ENCODE results near the gene FAM83C. TPM values are rescaled to one million over a fixed set of nuclear protein-coding genes. Genes with fewer than 3 reads are reported as not detected.

Gene FAM83C
- polyA plus RNA-seq, 3 donors, result not detected

- intact Hi-C loops (cut with micrococcal nuclease), result no loop called here
- H3K9me3 ChIP-seq (replicated peaks in 1 of 2; ENCODE audit: control insufficient read depth in 1 of 2, insufficient read depth in 1 of 2, low read length in 2 of 2), result no peaks in the 10 kb centered on the region
Observed at GRCh38 chr20:35252037-35252461, 40.2 kb downstream of the FAM83C start.

DNA sequence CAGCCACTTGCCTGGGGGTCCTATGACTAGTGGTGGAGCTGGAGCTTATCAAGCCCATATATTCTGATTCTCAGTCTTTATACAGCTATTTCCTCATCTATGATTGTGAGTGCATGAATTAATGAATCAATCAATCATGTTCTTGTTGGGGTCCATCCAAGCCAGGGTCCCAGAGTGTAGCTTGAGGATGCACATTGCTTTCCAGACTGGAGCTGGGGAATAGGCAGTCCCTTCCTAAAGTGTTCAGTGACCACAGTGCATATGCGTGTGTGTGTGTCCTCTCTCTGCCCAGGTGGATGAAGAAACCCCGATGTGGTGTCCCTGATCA lies 40.6 kb downstream of the FAM83C start:
- Histone ChIP-seq H3K9me3 (replicated peaks in 1 of 2; ENCODE audit: control insufficient read depth in 1 of 2, insufficient read depth in 1 of 2, low read length in 2 of 2) (no peaks in the 10 kb centered on the region), H3K79me2 (ENCODE audit: insufficient read depth, low read length) (no peaks in the 10 kb centered on the region), H3K4me3 (replicated peaks in 1 of 3; ENCODE audit: low read depth in 2 of 3, low read length in 3 of 3) (no peak overlapping the region), H3K4me2 (replicated peaks; ENCODE audit: extremely low read depth, low read length, poor library complexity, severe bottlenecking) (no peak overlapping the region), H3K9ac (ENCODE audit: insufficient read depth, low read length, poor library complexity, severe bottlenecking) (no peak overlapping the region), H4K20me1 (ENCODE audit: insufficient read depth, low read length) (no peaks in the 10 kb centered on the region), H3K4me1 (ENCODE audit: control insufficient read depth in 1 of 2, insufficient read depth in 2 of 2, low read length in 2 of 2) (no peaks in the 10 kb centered on the region), H3K36me3 (replicated peaks in 1 of 2; ENCODE audit: control insufficient read depth in 1 of 2, insufficient read depth in 2 of 2, low read length in 2 of 2) (peaks cover 2 to 11% of the 10 kb centered on the region in 2 donors), H3K27me3 (ENCODE audit: control insufficient read depth in 2 of 2, insufficient read depth in 2 of 2, low read length in 2 of 2) (no peaks in the 10 kb centered on the region), H2AFZ (ENCODE audit: insufficient read depth, low read depth, low read length, poor library complexity, severe bottlenecking) (no peak overlapping the region), H3K27ac (ENCODE audit: low read depth in 1 of 2, low read length in 2 of 2) (no peak overlapping the region)
- Mint-ChIP-seq H3K4me1 (peaks cover 14% of the 10 kb centered on the region), H3K27ac (no peak overlapping the region), H3K9me3 (no peaks in the 10 kb centered on the region), H3K27me3 (ENCODE audit: low read depth in 3 of 3) (no peaks in the 10 kb centered on the region), H3K36me3 (peaks cover 6 to 14% of the 10 kb centered on the region in 2 donors), H3K4me3 (no peak overlapping the region)
- intact Hi-C loops (cut with micrococcal nuclease), result no loop called here
- TF ChIP-seq, protein P1, sequence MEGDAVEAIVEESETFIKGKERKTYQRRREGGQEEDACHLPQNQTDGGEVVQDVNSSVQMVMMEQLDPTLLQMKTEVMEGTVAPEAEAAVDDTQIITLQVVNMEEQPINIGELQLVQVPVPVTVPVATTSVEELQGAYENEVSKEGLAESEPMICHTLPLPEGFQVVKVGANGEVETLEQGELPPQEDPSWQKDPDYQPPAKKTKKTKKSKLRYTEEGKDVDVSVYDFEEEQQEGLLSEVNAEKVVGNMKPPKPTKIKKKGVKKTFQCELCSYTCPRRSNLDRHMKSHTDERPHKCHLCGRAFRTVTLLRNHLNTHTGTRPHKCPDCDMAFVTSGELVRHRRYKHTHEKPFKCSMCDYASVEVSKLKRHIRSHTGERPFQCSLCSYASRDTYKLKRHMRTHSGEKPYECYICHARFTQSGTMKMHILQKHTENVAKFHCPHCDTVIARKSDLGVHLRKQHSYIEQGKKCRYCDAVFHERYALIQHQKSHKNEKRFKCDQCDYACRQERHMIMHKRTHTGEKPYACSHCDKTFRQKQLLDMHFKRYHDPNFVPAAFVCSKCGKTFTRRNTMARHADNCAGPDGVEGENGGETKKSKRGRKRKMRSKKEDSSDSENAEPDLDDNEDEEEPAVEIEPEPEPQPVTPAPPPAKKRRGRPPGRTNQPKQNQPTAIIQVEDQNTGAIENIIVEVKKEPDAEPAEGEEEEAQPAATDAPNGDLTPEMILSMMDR (IDR thresholded peaks at IDR 0.05), result no peak
- 100% methylated on average over 1 of the region's 2 CpGs for WGBS (ENCODE audit: insufficient coverage)
- no peak for DNase-seq

More at GRCh38 chr20:35252037-35252461, 40.2 kb downstream of the FAM83C start:
- H3K27ac ChIP-seq (ENCODE audit: low read depth in 1 of 2, low read length in 2 of 2), result no peak overlapping the region
- H3K79me2 ChIP-seq (ENCODE audit: insufficient read depth, low read length), result no peaks in the 10 kb centered on the region
- H2AFZ ChIP-seq (ENCODE audit: insufficient read depth, low read depth, low read length, poor library complexity, severe bottlenecking), result no peak overlapping the region
- H3K36me3 ChIP-seq (replicated peaks in 1 of 2; ENCODE audit: control insufficient read depth in 1 of 2, insufficient read depth in 2 of 2, low read length in 2 of 2), result peaks cover 2 to 11% of the 10 kb centered on the region in 2 donors
- H3K27me3 Mint-ChIP-seq (ENCODE audit: low read depth in 3 of 3), result no peaks in the 10 kb centered on the region
- H3K4me3 ChIP-seq (replicated peaks in 1 of 3; ENCODE audit: low read depth in 2 of 3, low read length in 3 of 3), result no peak overlapping the region
- no peaks in the 10 kb centered on the region for H3K9me3 Mint-ChIP-seq
- no peak overlapping the region for H3K9ac ChIP-seq (ENCODE audit: insufficient read depth, low read length, poor library complexity, severe bottlenecking)
- no peak overlapping the region for H3K4me3 Mint-ChIP-seq
- no peaks in the 10 kb centered on the region for H3K27me3 ChIP-seq (ENCODE audit: control insufficient read depth in 2 of 2, insufficient read depth in 2 of 2, low read length in 2 of 2)
- H3K4me2 ChIP-seq (replicated peaks; ENCODE audit: extremely low read depth, low read length, poor library complexity, severe bottlenecking), result no peak overlapping the region
- peak overlapping the region in 4 of 7 donors; percentile 6 to 61 (median 20) for H3K27ac Mint-ChIP-seq
- no peak for DNase-seq
- no peaks in the 10 kb centered on the region for H3K4me1 ChIP-seq (ENCODE audit: control insufficient read depth in 1 of 2, insufficient read depth in 2 of 2, low read length in 2 of 2)
- peaks cover 14% of the 10 kb centered on the region for H3K4me1 Mint-ChIP-seq
- H3K36me3 Mint-ChIP-seq, result peaks cover 8 to 13% of the 10 kb centered on the region in 2 donors
- TF ChIP-seq, protein P1 (IDR thresholded peaks at IDR 0.05), result no peak
- no peaks in the 10 kb centered on the region for H4K20me1 ChIP-seq (ENCODE audit: insufficient read depth, low read length)
- 75% methylated on average over 1 of the region's 2 CpGs for WGBS (ENCODE audit: insufficient coverage)
